Measurements from ENCODE around the gene MSL3.

The MSL3 gene, protein sequence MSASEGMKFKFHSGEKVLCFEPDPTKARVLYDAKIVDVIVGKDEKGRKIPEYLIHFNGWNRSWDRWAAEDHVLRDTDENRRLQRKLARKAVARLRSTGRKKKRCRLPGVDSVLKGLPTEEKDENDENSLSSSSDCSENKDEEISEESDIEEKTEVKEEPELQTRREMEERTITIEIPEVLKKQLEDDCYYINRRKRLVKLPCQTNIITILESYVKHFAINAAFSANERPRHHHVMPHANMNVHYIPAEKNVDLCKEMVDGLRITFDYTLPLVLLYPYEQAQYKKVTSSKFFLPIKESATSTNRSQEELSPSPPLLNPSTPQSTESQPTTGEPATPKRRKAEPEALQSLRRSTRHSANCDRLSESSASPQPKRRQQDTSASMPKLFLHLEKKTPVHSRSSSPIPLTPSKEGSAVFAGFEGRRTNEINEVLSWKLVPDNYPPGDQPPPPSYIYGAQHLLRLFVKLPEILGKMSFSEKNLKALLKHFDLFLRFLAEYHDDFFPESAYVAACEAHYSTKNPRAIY

DNA sequence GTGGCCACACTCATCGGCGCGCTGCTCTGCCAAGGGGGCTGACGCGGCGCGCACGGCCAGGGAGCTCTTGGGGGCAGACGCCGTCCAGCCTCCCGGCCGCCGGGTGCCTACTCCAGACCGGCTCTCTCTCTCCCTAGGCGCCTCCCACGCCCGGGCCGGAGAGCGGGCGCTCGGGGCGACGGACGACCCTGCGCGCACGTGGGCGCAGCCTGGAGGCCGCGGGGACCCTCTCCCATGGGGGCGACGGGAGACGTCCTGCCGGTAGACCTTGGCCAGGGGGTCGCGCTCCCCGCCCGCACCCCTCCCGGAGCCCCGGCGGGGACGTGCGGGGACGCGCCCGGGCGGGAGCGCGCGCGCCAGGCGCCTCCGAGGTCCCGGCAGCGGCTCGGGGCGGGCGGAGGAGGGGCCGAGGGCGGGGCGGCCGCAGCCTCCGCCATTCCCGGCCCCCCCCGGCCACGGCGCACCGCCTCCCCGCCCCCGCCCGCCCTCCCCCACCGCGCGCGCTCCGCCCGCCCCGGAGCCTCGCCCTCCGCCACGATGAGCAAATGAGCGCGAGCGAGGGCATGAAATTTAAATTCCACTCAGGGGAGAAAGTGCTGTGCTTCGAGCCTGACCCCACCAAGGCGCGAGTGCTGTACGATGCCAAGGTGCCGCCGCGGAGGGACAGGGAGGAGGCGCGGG lies at the start of gene MSL3:
MSL3 (plus strand) TSS at position 519 of the 681 bp plus-strand sequence; CDS start at position 546, 27 bp downstream.
- peaks cover 29% of the 10 kb centered on the region for H3K36me3 Mint-ChIP-seq (ENCODE audit: low read depth)
- H3K27me3 Mint-ChIP-seq: no peaks in the 10 kb centered on the region
- intact Hi-C loops (cut with micrococcal nuclease): no loop called here
- H3K27ac Mint-ChIP-seq: peak within 1 kb of the TSS; percentile 96
- no peaks in the 10 kb centered on the region for H3K9me3 Mint-ChIP-seq
- H3K4me1 Mint-ChIP-seq (ENCODE audit: low read depth): peaks cover 36% of the 10 kb centered on the region
- H3K4me3 Mint-ChIP-seq: peak within 1 kb of the TSS; percentile 96

DNA sequence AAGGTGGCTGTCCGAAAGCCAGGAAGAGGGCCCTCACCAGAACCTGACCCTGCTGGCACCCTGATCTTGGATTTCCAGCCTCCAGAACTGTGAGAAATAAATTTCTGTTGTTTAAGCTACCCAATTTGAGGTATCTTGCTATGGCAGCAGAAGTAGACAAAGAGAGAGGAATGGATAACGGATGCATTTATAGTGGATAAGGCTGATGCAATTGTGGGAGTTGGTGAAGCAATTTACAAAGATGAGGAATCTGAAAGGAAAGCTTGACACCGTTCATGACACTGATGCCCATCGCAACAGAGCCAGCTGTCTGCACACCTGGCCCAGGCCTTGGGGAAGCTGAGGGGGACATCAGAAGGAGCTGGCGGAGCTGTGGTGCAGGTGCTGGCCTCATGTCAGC lies 35.7 kb upstream of the MSL3 start:
- Mint-ChIP-seq H3K4me1 (ENCODE audit: low read depth) (no peaks in the 10 kb centered on the region), H3K9me3 (no peaks in the 10 kb centered on the region), H3K36me3 (ENCODE audit: low read depth) (no peaks in the 10 kb centered on the region), H3K4me3 (no peak overlapping the region), H3K27me3 (peaks cover 3% of the 10 kb centered on the region), H3K27ac (no peak overlapping the region)
- intact Hi-C loops (cut with micrococcal nuclease): no loop called here

DNA sequence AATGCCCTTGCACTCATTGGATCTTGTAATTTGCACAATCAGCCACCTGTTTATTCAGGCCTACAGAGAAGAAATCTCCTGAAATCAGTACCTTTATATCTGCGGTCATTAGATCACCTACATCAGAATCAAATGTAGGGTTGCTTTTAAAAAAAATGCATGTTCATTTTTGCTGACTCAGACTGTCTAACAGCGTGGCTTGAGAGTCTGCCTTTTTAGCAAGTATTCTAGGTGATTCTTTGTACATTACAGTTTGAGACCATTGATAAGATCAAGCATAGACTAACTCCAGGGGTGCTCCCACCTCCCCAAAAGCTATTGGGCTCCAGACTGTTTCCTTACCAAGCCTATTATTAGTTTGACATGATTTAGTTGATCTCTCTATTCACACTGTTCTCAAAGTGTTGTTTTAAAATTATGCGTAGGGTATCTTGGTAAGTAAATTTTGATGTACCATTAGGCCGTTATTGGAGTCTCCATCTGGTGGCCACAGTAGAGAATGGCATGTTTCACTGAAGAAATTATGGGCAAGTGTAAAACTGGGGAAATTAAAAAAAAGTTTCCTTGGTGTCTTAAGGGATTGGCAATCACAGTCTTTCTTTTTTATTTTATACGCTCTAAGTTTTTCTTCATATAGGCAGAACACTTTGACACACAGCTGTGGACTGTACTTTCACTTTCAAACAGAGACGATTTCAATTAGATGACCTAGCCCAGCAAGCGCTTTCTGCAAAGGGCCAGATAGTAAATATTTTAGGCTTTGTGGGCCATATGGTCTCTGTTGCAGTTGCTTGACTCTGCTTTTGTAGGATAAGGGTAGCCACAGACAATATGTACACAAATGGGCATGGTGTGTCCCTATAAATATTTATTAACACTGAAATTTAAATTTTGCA lies 33.7 kb upstream of the MSL3 start:
- intact Hi-C loops (cut with micrococcal nuclease): no loop called here
- no peak overlapping the region for H3K4me3 Mint-ChIP-seq
- H3K27ac Mint-ChIP-seq: no peak overlapping the region
- H3K4me1 Mint-ChIP-seq (ENCODE audit: low read depth): no peaks in the 10 kb centered on the region
- H3K9me3 Mint-ChIP-seq: no peaks in the 10 kb centered on the region
- peaks cover 3% of the 10 kb centered on the region for H3K27me3 Mint-ChIP-seq
- no peaks in the 10 kb centered on the region for H3K36me3 Mint-ChIP-seq (ENCODE audit: low read depth)

DNA sequence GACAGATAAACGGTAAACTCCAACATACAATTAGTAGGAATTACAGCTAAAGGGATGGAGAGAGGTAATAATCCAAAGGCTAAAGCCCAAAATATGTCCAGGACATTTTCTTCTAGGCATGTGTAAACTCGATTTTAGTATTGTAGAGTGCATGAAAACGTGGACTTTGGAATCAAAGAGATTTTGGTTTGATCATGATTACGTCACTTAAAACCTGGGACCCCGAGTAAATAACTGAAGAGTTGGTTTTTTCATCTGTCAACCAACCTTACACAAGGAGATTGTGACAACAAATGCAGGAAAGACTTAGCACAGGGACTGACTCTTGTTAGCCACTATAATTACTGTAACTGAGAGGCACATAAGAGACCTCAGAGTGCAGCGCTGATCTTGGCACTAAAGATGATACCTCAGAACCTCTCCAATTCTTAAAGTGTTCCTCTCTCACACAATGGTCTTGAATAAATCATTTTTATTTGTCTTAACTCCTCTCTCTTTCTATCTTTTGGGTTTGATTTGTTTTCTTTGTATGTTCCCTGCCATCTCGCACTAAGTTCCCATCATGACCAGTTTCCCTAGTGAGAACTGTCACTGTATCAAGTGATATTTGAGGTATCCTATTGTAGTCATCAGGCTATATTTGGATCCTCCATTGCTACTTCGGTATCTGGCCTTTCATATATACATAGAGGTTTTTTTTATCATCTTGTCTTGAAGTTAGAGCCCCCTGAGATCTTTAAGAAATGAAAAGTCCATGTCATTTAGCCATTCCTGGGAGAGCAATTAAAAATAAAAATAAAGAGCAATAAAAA lies 32.2 kb upstream of the MSL3 start:
- peaks cover 3% of the 10 kb centered on the region for H3K27me3 Mint-ChIP-seq
- H3K36me3 Mint-ChIP-seq (ENCODE audit: low read depth): no peaks in the 10 kb centered on the region
- no peak overlapping the region for H3K27ac Mint-ChIP-seq
- no peaks in the 10 kb centered on the region for H3K9me3 Mint-ChIP-seq
- H3K4me1 Mint-ChIP-seq (ENCODE audit: low read depth): no peaks in the 10 kb centered on the region
- no peak overlapping the region for H3K4me3 Mint-ChIP-seq
- intact Hi-C loops (cut with micrococcal nuclease): no loop called here

DNA sequence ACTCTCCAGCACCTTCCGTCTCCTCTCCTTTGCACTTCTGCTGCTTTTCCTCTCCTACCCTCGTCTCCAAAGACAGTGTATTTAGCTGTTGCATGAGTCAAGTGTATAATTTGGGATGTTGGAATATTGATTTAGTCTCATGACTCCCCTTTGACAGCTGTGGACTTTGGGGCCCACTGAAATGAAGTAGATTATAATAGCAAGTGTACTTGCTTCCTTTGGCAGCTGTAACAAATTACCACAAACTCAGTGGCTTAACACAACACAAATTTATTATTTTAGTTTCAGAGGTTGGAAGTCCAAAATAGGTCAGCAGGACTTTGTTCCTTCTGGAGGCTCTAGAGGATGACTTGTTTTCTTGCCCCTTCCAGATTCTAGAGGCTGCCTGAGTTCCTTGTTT lies 29.5 kb upstream of the MSL3 start:
- H3K27ac Mint-ChIP-seq: no peak overlapping the region
- no peak overlapping the region for H3K4me3 Mint-ChIP-seq
- H3K36me3 Mint-ChIP-seq (ENCODE audit: low read depth): no peaks in the 10 kb centered on the region
- peaks cover under 1% of the 10 kb centered on the region for H3K4me1 Mint-ChIP-seq (ENCODE audit: low read depth)
- intact Hi-C loops (cut with micrococcal nuclease): no loop called here
- H3K9me3 Mint-ChIP-seq: no peaks in the 10 kb centered on the region
- H3K27me3 Mint-ChIP-seq: peaks cover 6% of the 10 kb centered on the region

DNA sequence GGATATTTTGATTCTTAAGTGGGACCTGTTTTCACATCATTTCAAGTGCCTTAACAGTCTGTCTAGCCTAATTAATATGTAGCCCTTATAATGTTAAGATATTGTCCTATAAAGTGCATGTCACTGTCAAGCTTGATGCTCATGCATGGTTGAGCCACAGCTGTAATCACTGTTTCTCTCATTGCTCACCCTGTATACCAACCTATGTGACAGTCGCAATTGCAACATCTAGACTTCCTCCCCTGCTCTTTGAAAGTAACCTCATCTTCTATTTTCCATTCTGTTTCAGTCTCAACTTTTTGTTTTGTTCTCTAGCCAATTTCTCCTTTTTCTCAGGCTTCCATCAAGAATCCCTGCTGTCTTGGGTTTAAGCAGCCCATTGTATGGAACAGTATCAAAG lies 24.4 kb upstream of the MSL3 start:
- Mint-ChIP-seq H3K27ac (no peak overlapping the region), H3K9me3 (no peaks in the 10 kb centered on the region), H3K4me1 (ENCODE audit: low read depth) (peaks cover 5% of the 10 kb centered on the region), H3K4me3 (no peak overlapping the region), H3K27me3 (peaks cover 12% of the 10 kb centered on the region), H3K36me3 (ENCODE audit: low read depth) (no peaks in the 10 kb centered on the region)
- intact Hi-C loops (cut with micrococcal nuclease): no loop called here

DNA sequence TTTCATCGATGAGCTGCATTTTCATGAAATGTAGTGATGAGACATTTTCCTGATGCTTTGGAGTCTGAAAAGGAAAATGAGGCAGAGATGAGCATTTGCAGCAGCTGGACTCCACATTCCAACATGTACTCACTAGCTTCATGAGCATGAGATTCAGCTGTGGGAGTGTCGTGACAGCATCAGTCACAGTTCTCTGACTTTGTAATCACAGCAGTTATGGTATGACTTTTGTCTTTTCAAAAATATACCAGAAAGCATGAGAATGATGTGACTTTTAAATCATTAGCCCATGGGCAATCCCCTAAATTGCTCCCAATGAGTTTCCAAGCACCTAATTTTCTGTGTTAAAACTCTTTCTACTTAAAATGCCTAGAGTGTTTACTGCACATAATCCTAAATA lies 18.3 kb upstream of the MSL3 start:
- no peaks in the 10 kb centered on the region for H3K9me3 Mint-ChIP-seq

DNA sequence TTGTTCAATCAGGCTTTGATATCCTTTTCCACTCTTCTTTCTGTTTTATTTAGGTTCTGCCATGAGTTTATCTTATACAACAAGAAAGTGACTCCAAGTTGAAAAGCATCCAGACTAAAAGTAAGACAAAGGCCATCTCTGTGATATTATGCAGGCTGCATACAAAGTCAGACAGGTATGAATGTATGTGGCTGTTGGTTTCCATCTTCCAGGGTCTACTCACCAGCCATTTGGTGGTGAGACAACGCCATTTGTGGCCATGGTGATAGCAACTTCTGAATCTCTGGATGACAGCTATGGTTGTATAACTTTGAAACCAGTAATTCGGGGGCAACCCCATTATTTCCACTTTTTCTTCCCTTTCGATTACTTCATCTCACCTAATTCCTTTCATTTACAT lies 17.2 kb upstream of the MSL3 start:
- peaks cover 8% of the 10 kb centered on the region for H3K27me3 Mint-ChIP-seq
- no peaks in the 10 kb centered on the region for H3K36me3 Mint-ChIP-seq (ENCODE audit: low read depth)
- no peak overlapping the region for H3K4me3 Mint-ChIP-seq
- H3K9me3 Mint-ChIP-seq: no peaks in the 10 kb centered on the region
- intact Hi-C loops (cut with micrococcal nuclease): no loop called here
- H3K27ac Mint-ChIP-seq: no peak overlapping the region
- peaks cover 5% of the 10 kb centered on the region for H3K4me1 Mint-ChIP-seq (ENCODE audit: low read depth)

More for the DNA sequence above, 18.3 kb upstream of the MSL3 start:
- Mint-ChIP-seq H3K4me3 (no peak overlapping the region), H3K36me3 (ENCODE audit: low read depth) (no peaks in the 10 kb centered on the region), H3K27me3 (peaks cover 8% of the 10 kb centered on the region), H3K27ac (no peak overlapping the region), H3K4me1 (ENCODE audit: low read depth) (peaks cover 5% of the 10 kb centered on the region)
- intact Hi-C loops (cut with micrococcal nuclease): no loop called here

DNA sequence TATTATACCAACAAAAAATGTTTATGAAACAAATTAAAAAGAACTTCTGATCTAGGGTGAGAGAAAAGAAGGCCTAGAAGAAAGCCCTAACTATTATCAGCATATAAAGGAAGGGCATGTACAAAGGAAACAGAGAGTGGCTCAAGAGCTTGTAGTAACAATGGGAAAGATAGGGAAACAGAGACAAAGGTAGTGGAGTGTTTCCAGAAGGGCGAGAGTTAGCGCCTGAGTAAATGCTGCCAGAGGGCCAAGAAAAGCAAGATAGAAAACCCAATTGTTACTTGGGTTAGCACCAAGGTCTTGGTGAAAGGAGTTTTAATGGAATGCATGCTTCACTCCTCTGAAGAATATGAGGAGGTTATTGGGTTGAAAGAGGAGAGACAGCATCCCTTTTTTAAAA lies 16.5 kb upstream of the MSL3 start:
- Mint-ChIP-seq H3K27ac (no peak overlapping the region), H3K4me3 (no peak overlapping the region), H3K36me3 (ENCODE audit: low read depth) (no peaks in the 10 kb centered on the region), H3K27me3 (peaks cover 6% of the 10 kb centered on the region), H3K9me3 (no peaks in the 10 kb centered on the region), H3K4me1 (ENCODE audit: low read depth) (peaks cover 5% of the 10 kb centered on the region)
- intact Hi-C loops (cut with micrococcal nuclease): no loop called here

DNA sequence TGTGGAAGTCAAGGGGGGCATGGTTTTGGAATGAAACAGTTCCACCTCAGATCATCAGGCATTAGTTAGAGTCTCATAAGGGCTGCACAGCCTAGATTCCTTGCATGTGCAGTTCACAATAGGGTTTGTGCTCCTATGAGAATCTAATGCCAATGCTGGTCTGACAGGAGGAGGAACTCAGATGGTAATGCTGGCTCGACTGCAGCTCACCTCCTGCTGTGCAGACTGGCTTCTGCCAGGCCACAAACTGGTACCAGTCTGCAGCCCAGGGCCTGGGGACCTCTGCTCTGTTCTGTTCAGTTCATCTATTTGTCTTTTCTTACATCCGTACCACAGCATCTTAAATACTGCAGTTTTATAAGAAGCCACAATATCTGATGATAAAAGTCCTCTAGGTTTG lies 12.2 kb upstream of the MSL3 start:
- intact Hi-C loops (cut with micrococcal nuclease): no loop called here
- peaks cover 18% of the 10 kb centered on the region for H3K4me1 Mint-ChIP-seq (ENCODE audit: low read depth)
- H3K36me3 Mint-ChIP-seq (ENCODE audit: low read depth): no peaks in the 10 kb centered on the region
- H3K9me3 Mint-ChIP-seq: no peaks in the 10 kb centered on the region
- no peak overlapping the region for H3K27ac Mint-ChIP-seq
- H3K27me3 Mint-ChIP-seq: peaks cover 4% of the 10 kb centered on the region
- no peak overlapping the region for H3K4me3 Mint-ChIP-seq

DNA sequence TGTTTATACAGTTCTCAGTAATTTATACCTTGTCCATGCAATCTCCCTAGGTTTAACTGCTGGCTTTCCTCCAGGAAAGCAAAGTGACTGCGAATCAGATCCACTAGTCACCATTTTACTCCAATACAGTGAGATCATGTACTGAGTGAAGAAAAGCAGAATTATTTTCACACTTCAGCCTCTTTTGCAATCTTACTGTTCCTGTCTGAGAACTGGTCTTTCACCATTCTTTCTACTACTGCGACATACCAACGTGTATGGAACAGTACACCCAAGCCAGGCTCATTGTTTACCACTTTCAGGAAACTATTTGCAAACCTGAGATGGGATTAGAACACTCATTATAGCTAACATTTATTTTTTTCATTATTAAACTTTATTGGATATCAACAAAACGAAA lies 8.0 kb upstream of the MSL3 start:
- Mint-ChIP-seq H3K9me3 (no peaks in the 10 kb centered on the region), H3K27me3 (no peaks in the 10 kb centered on the region), H3K4me3 (no peak overlapping the region), H3K27ac (no peak overlapping the region), H3K36me3 (ENCODE audit: low read depth) (no peaks in the 10 kb centered on the region), H3K4me1 (ENCODE audit: low read depth) (peaks cover 13% of the 10 kb centered on the region)
- intact Hi-C loops (cut with micrococcal nuclease): no loop called here

DNA sequence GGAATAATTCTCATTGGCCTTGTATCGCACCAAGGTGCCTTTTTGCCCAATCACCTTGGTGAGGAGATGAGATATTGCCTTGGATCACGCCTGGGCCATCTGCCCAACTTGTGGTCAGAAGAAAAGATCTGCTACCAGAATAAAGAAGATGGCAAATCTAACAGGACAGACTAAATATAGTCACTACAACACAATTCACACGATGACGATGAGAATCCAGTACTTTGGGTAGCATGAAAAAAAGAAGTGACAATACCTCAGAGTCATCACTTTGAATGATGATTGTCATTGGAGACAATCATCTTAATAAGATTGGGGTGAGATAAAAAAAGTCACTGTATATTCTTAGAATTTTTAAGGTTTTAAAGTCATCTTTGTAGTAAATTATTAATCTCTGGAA lies 7.3 kb upstream of the MSL3 start:
- Mint-ChIP-seq H3K4me1 (ENCODE audit: low read depth) (peaks cover 18% of the 10 kb centered on the region), H3K36me3 (ENCODE audit: low read depth) (no peaks in the 10 kb centered on the region), H3K9me3 (no peaks in the 10 kb centered on the region), H3K27ac (no peak overlapping the region), H3K4me3 (no peak overlapping the region), H3K27me3 (no peaks in the 10 kb centered on the region)
- intact Hi-C loops (cut with micrococcal nuclease): no loop called here

DNA sequence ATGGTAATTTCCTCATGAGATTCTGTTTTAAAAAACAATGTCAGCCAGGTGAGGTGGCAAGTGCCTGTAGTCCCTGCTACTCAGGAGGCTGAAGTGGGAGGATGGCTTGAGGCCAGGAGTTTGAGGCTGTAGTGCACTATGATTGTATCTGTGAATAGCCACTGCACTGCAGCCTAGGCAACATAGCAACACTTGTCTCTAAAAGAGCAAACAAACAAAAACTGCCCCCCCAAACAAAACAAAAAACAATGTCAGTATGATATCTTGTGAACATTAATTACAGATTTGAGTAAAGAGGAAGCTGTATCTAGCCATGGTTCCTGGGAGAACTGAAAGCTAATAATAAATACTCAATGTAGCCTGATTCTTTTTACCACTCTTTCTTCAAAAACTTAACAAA lies 6.8 kb upstream of the MSL3 start:
- no peaks in the 10 kb centered on the region for H3K27me3 Mint-ChIP-seq
- H3K36me3 Mint-ChIP-seq (ENCODE audit: low read depth): no peaks in the 10 kb centered on the region
- no peaks in the 10 kb centered on the region for H3K9me3 Mint-ChIP-seq
- intact Hi-C loops (cut with micrococcal nuclease): no loop called here
- no peak overlapping the region for H3K27ac Mint-ChIP-seq
- H3K4me1 Mint-ChIP-seq (ENCODE audit: low read depth): peaks cover 24% of the 10 kb centered on the region
- H3K4me3 Mint-ChIP-seq: no peak overlapping the region

Measured in dendritic cell treated with granulocyte-macrophage colony-stimulating factor and Interleukin-4, amounts not matched to agents 40 ng/mL and 50 ng/mL, for 4 days (primary cell).